ENCODE results near the gene RECK.

RECK gene

GRCh38 chr9:36008774-36009300 lies 27.9 kb upstream of the RECK start:
- Mint-ChIP-seq H3K4me3 (no peak overlapping the region), H3K27ac (ENCODE audit: low read depth) (no peak overlapping the region), H3K9me3 (peaks cover 4% of the 10 kb centered on the region), H3K4me1 (peaks cover 4% of the 10 kb centered on the region), H3K27me3 (peaks cover 61% of the 10 kb centered on the region), H3K36me3 (ENCODE audit: insufficient read depth) (no peaks in the 10 kb centered on the region)
- ATAC-seq (replicated peaks; ENCODE audit: extremely low read depth, poor library complexity, severe bottlenecking), result peak; percentile 95
- peak; percentile 55 to 62 for DNase-seq (ENCODE audit: low spot score in 2 of 2)

- H3K4me3 Mint-ChIP-seq, result no peak overlapping the region
These were observed 25.3 kb upstream of the RECK start for GRCh38 chr9:36011379-36011778.

DNA sequence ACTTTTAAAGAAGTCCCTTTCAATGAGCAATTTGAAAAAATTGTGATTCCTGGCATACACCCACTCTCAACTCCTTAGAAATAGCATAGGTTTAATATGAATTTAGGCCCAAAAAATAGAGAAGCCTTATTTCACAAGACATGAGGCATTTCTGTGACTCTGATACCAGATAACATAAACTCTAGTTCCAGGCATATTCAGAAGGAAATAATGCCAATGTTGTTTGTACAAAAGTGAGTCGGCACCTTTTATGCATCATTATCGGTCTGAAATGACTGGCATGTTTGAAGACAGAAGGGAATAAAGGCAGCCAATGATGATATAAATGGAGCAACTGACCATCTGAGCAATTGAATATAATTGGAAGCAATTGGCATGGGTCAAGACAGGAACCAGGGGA lies 19.4 kb upstream of the RECK start:
- H3K9me3 Mint-ChIP-seq, result no peaks in the 10 kb centered on the region
- no peaks in the 10 kb centered on the region for H3K36me3 Mint-ChIP-seq (ENCODE audit: insufficient read depth)
- no peak overlapping the region for H3K4me3 Mint-ChIP-seq
- H3K4me1 Mint-ChIP-seq, result no peaks in the 10 kb centered on the region
- DNase-seq (ENCODE audit: low spot score in 2 of 2) (no peak), ATAC-seq (replicated peaks; ENCODE audit: extremely low read depth, poor library complexity, severe bottlenecking) (no peak)
- no peak overlapping the region for H3K27ac Mint-ChIP-seq (ENCODE audit: low read depth)
- H3K27me3 Mint-ChIP-seq, result peaks cover 22% of the 10 kb centered on the region

More at GRCh38 chr9:36011379-36011778, 25.3 kb upstream of the RECK start:
- ATAC-seq (replicated peaks; ENCODE audit: extremely low read depth, poor library complexity, severe bottlenecking), result no peak
- Mint-ChIP-seq H3K27me3 (peaks cover 46% of the 10 kb centered on the region), H3K27ac (ENCODE audit: low read depth) (no peak overlapping the region), H3K9me3 (no peaks in the 10 kb centered on the region), H3K4me1 (peaks cover 4% of the 10 kb centered on the region), H3K36me3 (ENCODE audit: insufficient read depth) (no peaks in the 10 kb centered on the region)
- DNase-seq (ENCODE audit: low spot score in 2 of 2), result no peak

DNA sequence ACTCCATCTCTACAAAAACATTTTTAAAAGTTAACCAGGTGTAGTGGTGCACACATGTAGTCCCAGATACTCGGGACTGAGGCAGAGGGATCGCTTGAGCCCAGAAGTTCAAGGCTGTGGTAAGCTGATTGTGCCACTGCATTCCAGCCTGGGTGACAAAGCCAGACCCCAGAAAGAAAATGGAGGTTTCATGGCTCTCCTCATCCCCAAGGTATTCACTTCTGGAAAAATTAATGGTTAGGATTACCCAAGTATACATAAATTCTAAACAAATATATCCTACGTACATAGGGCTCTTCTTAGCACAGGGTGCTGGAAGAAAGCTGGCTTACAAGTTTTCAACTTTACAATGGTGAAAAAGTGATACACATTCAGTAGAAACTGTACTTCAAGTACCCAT lies 18.6 kb upstream of the RECK start:
- H3K4me1 Mint-ChIP-seq, result peaks cover under 1% of the 10 kb centered on the region
- ATAC-seq (replicated peaks; ENCODE audit: extremely low read depth, poor library complexity, severe bottlenecking), result no peak
- H3K9me3 Mint-ChIP-seq, result no peaks in the 10 kb centered on the region
- H3K4me3 Mint-ChIP-seq, result no peak overlapping the region
- peaks cover 22% of the 10 kb centered on the region for H3K27me3 Mint-ChIP-seq
- DNase-seq (ENCODE audit: low spot score in 2 of 2), result no peak
- H3K27ac Mint-ChIP-seq (ENCODE audit: low read depth), result no peak overlapping the region
- H3K36me3 Mint-ChIP-seq (ENCODE audit: insufficient read depth), result no peaks in the 10 kb centered on the region

- no peak for DNase-seq (ENCODE audit: low spot score in 2 of 2)
- Mint-ChIP-seq H3K36me3 (ENCODE audit: insufficient read depth) (no peaks in the 10 kb centered on the region), H3K9me3 (no peaks in the 10 kb centered on the region), H3K4me3 (no peak overlapping the region), H3K27me3 (peaks cover 22% of the 10 kb centered on the region), H3K27ac (ENCODE audit: low read depth) (no peak overlapping the region), H3K4me1 (peaks cover 5% of the 10 kb centered on the region)
- no peak for ATAC-seq (replicated peaks; ENCODE audit: extremely low read depth, poor library complexity, severe bottlenecking)
These were observed 17.6 kb upstream of the RECK start for GRCh38 chr9:36018891-36019720.

- Mint-ChIP-seq H3K27ac (ENCODE audit: low read depth) (no peak overlapping the region), H3K4me1 (peaks cover 5% of the 10 kb centered on the region)
These were observed 14.7 kb upstream of the RECK start for GRCh38 chr9:36021968-36022367.

DNA sequence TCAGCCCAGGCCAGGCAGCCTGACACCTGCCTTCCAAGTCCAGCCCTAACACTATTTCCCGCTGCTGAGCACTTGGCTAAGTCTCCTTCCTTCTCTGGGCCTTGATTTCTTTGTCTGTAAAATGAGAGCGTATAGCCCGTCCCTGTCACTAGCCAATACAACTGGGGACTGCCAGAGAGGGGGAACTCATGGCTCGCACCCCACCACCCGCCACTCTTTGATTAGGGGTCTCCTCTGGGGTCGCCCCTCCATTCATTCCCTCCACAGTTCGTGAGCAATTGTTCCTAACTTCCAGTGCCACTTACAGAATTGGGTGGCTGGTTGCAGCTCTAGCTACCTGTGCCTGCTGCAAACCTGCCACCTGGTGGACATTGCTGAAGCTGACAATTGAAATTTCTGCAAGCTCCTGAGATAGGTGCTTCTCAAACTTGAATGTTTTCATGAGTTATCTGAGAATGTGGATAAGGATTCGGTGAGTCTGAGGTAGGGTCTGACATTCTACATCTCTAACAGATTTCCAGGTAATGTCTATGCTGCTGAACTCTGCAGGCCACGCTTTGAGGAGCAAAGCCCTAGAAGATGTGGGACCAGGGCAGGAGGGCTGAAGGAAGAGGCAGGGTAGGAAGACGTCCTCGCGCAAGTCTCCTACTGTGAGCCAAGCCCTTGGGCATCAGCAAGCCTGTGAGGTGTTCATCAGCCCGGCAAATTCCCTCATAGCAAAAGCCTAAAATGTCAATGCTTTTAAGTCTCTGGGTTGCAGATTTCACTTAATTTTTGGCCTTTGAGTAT lies 13.3 kb upstream of the RECK start:
- H3K9me3 Mint-ChIP-seq, result no peaks in the 10 kb centered on the region
- ATAC-seq (replicated peaks; ENCODE audit: extremely low read depth, poor library complexity, severe bottlenecking) (no peak), DNase-seq (ENCODE audit: low spot score in 2 of 2) (peak; percentile 37 to 39)
- H3K27me3 Mint-ChIP-seq, result peaks cover 22% of the 10 kb centered on the region
- H3K4me1 Mint-ChIP-seq, result peaks cover 5% of the 10 kb centered on the region
- H3K36me3 Mint-ChIP-seq (ENCODE audit: insufficient read depth), result no peaks in the 10 kb centered on the region
- H3K4me3 Mint-ChIP-seq, result no peak overlapping the region
- H3K27ac Mint-ChIP-seq (ENCODE audit: low read depth), result no peak overlapping the region

More at GRCh38 chr9:36021968-36022367, 14.7 kb upstream of the RECK start:
- DNase-seq (ENCODE audit: low spot score in 2 of 2), result no peak
- Mint-ChIP-seq H3K36me3 (ENCODE audit: insufficient read depth) (no peaks in the 10 kb centered on the region), H3K27me3 (peaks cover 22% of the 10 kb centered on the region), H3K4me3 (no peak overlapping the region), H3K9me3 (no peaks in the 10 kb centered on the region)
- ATAC-seq (replicated peaks; ENCODE audit: extremely low read depth, poor library complexity, severe bottlenecking), result no peak

DNA sequence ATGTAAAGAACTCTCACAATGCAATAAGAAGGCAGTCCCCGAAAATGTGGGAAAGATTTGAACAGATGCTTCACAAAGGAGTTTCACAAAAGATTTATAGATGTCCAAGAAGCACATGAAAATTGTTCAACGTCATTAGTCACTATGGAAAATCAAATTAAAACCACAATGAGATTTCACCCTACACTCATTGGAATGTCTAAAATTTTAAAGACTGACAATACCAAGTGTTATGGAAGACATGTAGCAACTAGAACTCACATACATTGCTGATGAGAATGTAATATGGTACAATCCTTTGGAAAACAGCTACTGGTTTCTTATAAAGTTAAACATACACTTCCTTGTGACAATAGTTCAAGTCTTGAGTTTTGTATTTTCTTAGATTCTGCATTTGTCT lies 11.0 kb upstream of the RECK start:
- no peak overlapping the region for H3K4me3 Mint-ChIP-seq
- H3K9me3 Mint-ChIP-seq, result no peaks in the 10 kb centered on the region
- peaks cover 5% of the 10 kb centered on the region for H3K4me1 Mint-ChIP-seq
- H3K27me3 Mint-ChIP-seq, result peaks cover 6% of the 10 kb centered on the region
- H3K36me3 Mint-ChIP-seq (ENCODE audit: insufficient read depth), result no peaks in the 10 kb centered on the region
- no peak for ATAC-seq (replicated peaks; ENCODE audit: extremely low read depth, poor library complexity, severe bottlenecking)
- no peak overlapping the region for H3K27ac Mint-ChIP-seq (ENCODE audit: low read depth)
- DNase-seq (ENCODE audit: low spot score in 2 of 2), result no peak

- ATAC-seq (replicated peaks; ENCODE audit: extremely low read depth, poor library complexity, severe bottlenecking) (no peak), DNase-seq (ENCODE audit: low spot score in 2 of 2) (no peak)
- peaks cover 18% of the 10 kb centered on the region for H3K27me3 Mint-ChIP-seq
- H3K27ac Mint-ChIP-seq (ENCODE audit: low read depth), result no peak overlapping the region
- H3K4me1 Mint-ChIP-seq, result no peaks in the 10 kb centered on the region
- no peak overlapping the region for H3K4me3 Mint-ChIP-seq
- H3K9me3 Mint-ChIP-seq, result no peaks in the 10 kb centered on the region
- no peaks in the 10 kb centered on the region for H3K36me3 Mint-ChIP-seq (ENCODE audit: insufficient read depth)
These were observed 7.5 kb upstream of the RECK start for GRCh38 chr9:36029202-36029601.

DNA sequence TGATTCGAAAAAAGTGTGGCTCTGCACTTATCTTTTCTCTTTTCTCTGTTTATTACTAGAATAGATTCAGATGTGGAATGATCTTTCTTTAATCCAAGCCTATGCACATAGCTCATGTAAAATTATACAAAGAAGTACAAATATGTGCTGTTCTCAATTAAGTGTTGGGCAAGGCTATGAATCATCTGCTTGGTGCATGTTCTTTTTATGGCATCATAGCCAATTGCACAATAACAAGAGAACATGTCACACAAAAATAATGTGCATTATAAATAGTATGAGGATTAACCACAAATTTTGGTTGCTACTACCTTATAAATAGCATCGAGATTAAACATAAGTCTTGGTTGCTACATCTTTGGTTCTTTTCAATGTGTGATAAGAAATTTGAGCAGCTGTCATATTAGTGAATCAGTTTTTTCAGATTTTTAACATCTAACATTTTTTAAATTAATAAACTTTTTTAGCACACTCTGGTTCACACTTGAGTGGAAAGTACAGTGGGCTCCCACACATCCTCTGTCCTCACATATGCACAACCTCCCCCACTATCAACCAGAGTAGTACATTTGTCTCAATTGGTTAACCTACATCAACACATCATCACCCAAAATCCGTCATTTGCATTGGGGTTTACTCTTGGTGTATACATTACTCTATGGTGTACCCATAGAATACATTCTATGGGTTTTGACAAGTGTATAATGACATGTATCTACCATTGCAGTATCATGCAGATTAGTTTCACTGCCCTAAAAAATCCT lies 6.8 kb upstream of the RECK start:
- H3K27me3 Mint-ChIP-seq, result peaks cover 18% of the 10 kb centered on the region
- H3K27ac Mint-ChIP-seq (ENCODE audit: low read depth), result no peak overlapping the region
- no peaks in the 10 kb centered on the region for H3K36me3 Mint-ChIP-seq (ENCODE audit: insufficient read depth)
- no peak for DNase-seq (ENCODE audit: low spot score in 2 of 2)
- ATAC-seq (replicated peaks; ENCODE audit: extremely low read depth, poor library complexity, severe bottlenecking), result no peak
- no peak overlapping the region for H3K4me3 Mint-ChIP-seq
- no peaks in the 10 kb centered on the region for H3K4me1 Mint-ChIP-seq
- no peaks in the 10 kb centered on the region for H3K9me3 Mint-ChIP-seq

- Mint-ChIP-seq H3K27me3 (peaks cover 18% of the 10 kb centered on the region), H3K27ac (ENCODE audit: low read depth) (no peak overlapping the region), H3K4me3 (no peak overlapping the region), H3K9me3 (no peaks in the 10 kb centered on the region), H3K4me1 (no peaks in the 10 kb centered on the region), H3K36me3 (ENCODE audit: insufficient read depth) (no peaks in the 10 kb centered on the region)
- ATAC-seq (replicated peaks; ENCODE audit: extremely low read depth, poor library complexity, severe bottlenecking) (no peak), DNase-seq (ENCODE audit: low spot score in 2 of 2) (no peak)
These were observed 5.8 kb upstream of the RECK start for GRCh38 chr9:36030871-36031270.

DNA sequence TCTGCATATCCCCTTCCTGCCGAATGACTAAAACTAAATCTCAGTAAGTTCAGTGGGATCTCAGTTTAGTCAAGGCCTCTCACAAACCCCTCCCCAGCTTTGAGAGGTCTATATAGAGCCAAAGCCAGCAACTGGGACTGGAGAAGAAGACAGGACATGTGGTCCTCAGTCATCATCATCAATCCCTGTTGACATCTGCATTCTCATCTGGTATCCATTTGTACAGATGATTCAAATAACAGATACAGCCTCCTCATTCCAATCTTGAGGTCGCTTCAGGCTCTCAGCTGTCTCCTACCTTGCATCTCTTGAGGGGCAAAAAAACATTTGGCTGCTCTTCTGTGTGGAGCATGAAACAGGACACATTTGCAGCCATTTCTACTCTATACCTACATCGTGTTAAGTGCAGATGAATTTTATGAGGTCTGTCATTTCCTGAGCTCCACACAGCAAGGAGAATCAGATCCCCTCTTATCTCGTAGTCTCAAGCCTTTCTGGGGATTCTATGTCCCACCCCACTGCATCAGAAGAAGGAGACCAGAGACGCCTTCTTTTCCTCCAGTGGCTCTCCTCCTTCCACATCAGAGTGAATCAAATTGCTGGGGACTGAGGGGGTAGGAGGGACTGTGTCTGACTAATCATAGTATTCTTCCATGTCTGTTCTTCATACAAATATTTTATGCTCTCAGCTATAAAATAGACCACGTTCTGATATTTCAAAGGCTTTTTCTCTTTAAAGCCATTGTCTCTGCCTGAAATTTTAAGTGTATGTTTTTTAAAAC lies 4.7 kb upstream of the RECK start:
- H3K9me3 Mint-ChIP-seq, result no peaks in the 10 kb centered on the region
- H3K27ac Mint-ChIP-seq (ENCODE audit: low read depth), result no peak overlapping the region
- no peaks in the 10 kb centered on the region for H3K4me1 Mint-ChIP-seq
- DNase-seq (ENCODE audit: low spot score in 2 of 2), result no peak
- no peak overlapping the region for H3K4me3 Mint-ChIP-seq
- no peak for ATAC-seq (replicated peaks; ENCODE audit: extremely low read depth, poor library complexity, severe bottlenecking)
- peaks cover 18% of the 10 kb centered on the region for H3K27me3 Mint-ChIP-seq
- H3K36me3 Mint-ChIP-seq (ENCODE audit: insufficient read depth), result no peaks in the 10 kb centered on the region

Data from central memory CD8-positive, alpha-beta T cell (primary cell).